Gastroesophageal sphincter (tissue), 4 donors: Measurements from ENCODE around the gene MAP2K6. TPM values are rescaled to one million over a fixed set of nuclear protein-coding genes. Genes with fewer than 3 reads are reported as not detected.

Source experiments
- ATAC-seq: fragments of 150-250 bp; one replicate; pipeline ENCODE4 v1.9.1; 2016; ENCODE audit warnings: mild to moderate bottlenecking, moderate library complexity
- H3K27ac ChIP-seq, 4 donors: fragments of 200-600 bp; sonication (generic) in 3 of 4; 1 replicate in 3 of 4; 2 replicates in 1 of 4; pipeline ENCODE4 v1.5.1; 2016 to 2019
- H3K27me3 ChIP-seq: fragments of 200-600 bp; sonication (generic); one replicate; pipeline ENCODE4 v1.5.1; 2019
- H3K36me3 ChIP-seq, 2 donors: fragments of 200-600 bp; sonication (generic); one replicate each; pipeline ENCODE4 v1.5.1; 2019; ENCODE audit warnings: control low read depth in 1 of 2
- H3K4me1 ChIP-seq, 3 donors: fragments of 200-600 bp; sonication (generic); 1 replicate in 2 of 3; 2 replicates in 1 of 3; pipeline ENCODE4 v1.5.1; 2016 to 2019; ENCODE audit warnings: control low read depth in 2 of 3
- H3K4me3 ChIP-seq, 2 donors: fragments of 200-600 bp; sonication (generic); one replicate each; pipeline ENCODE4 v1.5.1; 2019; ENCODE audit warnings: mild to moderate bottlenecking in 1 of 2, moderate library complexity in 1 of 2
- H3K9me3 ChIP-seq, 3 donors: fragments of 200-600 bp; sonication (generic); one replicate each; pipeline ENCODE4 v1.5.1; 2017 to 2019; ENCODE audit warnings: control low read depth in 2 of 3
- CTCF ChIP-seq, 4 experiments: fragments of 200-600 bp in 2 of 4; fragments of 450-650 bp in 2 of 4; sonication (generic) in 1 of 4; IDR thresholded peaks; one replicate each; pipeline ENCODE4 v1.5.1; 2017 to 2019; ENCODE audit warnings: antibody characterized with exemption in 4 of 4, mild to moderate bottlenecking in 2 of 4, moderate library complexity in 2 of 4
- EP300 ChIP-seq: sonication (generic); formaldehyde crosslinking; IDR thresholded peaks from one replicate; pipeline ENCODE4 v1.6.1; 2017; ENCODE audit warnings: antibody characterized with exemption, mild to moderate bottlenecking
- POLR2A ChIP-seq, 2 donors: fragments of 450-650 bp; IDR thresholded peaks; one replicate each; pipeline ENCODE4 v1.6.1; 2017; ENCODE audit warnings: antibody characterized with exemption in 2 of 2, mild to moderate bottlenecking in 2 of 2, moderate library complexity in 1 of 2
- POLR2AphosphoS5 ChIP-seq: sonication (generic); formaldehyde crosslinking; IDR thresholded peaks from one replicate; pipeline ENCODE4 v1.6.1; 2017; ENCODE audit warnings: antibody characterized with exemption
- WGBS, 2 donors: methylation state at CpG; one replicate each; pipeline ENCODE4 v1.1.5; 2018; ENCODE audit warnings: low coverage in 1 of 2; 5-methylcytosine and 5-hydroxymethylcytosine counted together
- total RNA-seq, 4 donors: library from RNA; depleted of rRNA; stranded (reverse); fragments of >200 nt; gene quantifications; one replicate each; pipeline ENCODE4 v1.1.0, GENCODE V29; 2016

The MAP2K6 gene
- total RNA-seq, 4 donors from 2014 or later, result 0.69 to 8.7 (median 2.4) TPM

GRCh38 chr17:69424287-69425041 is 10.0 kb downstream of the MAP2K6 start:
- no peaks in the 10 kb centered on the region for H3K36me3 ChIP-seq
- H3K27ac ChIP-seq, result no peak overlapping the region
- H3K4me1 ChIP-seq, result peaks cover 0 to 4% (median 0%) of the 10 kb centered on the region in 3 donors
- no peaks in the 10 kb centered on the region for H3K9me3 ChIP-seq
- H3K27me3 ChIP-seq, result no peaks in the 10 kb centered on the region
- no peak for ATAC-seq
- WGBS, 2 donors, result 84 to 92% methylated on average over 7 to 8 of the region's 8 CpGs
- TF ChIP-seq POLR2AphosphoS5, result no peak
- no peak overlapping the region for H3K4me3 ChIP-seq

GRCh38 chr17:69425978-69426377 is 11.5 kb downstream of the MAP2K6 start:
- no peak for ATAC-seq
- TF ChIP-seq POLR2AphosphoS5, result no peak
- no peak for TF ChIP-seq POLR2A (IDR thresholded peaks at IDR 0.05)
- TF ChIP-seq CTCF (IDR thresholded peaks at IDR 0.05), result no peak
- no peak for TF ChIP-seq EP300
- no peaks in the 10 kb centered on the region for H3K27me3 ChIP-seq
- H3K27ac ChIP-seq, result no peak overlapping the region
- peaks cover 0 to 4% (median 0%) of the 10 kb centered on the region in 3 donors for H3K4me1 ChIP-seq
- WGBS, 2 donors, result 65 to 66% methylated on average over 3 of the region's 3 CpGs
- H3K9me3 ChIP-seq, result no peaks in the 10 kb centered on the region
- H3K36me3 ChIP-seq, result no peaks in the 10 kb centered on the region
- H3K4me3 ChIP-seq, result no peak overlapping the region

GRCh38 chr17:69427486-69428197 is 13.1 kb downstream of the MAP2K6 start:
- peaks cover 0 to 4% (median 0%) of the 10 kb centered on the region in 3 donors for H3K4me1 ChIP-seq
- no peak overlapping the region for H3K27ac ChIP-seq
- no peak for ATAC-seq
- H3K27me3 ChIP-seq, result no peaks in the 10 kb centered on the region
- whole genome bisulfite sequencing, 2 donors, result 86 to 92% methylated on average over 2 of the region's 2 CpGs
- no peak for TF ChIP-seq POLR2A (IDR thresholded peaks at IDR 0.05)
- H3K9me3 ChIP-seq, result no peaks in the 10 kb centered on the region
- H3K4me3 ChIP-seq, result no peak overlapping the region
- no peaks in the 10 kb centered on the region for H3K36me3 ChIP-seq

GRCh38 chr17:69428252-69428980 is 13.9 kb downstream of the MAP2K6 start:
- 75 to 84% methylated on average over 4 to 6 of the region's 6 CpGs for WGBS, 2 donors
- Histone ChIP-seq H3K4me1 (peaks cover 0 to 4% (median 0%) of the 10 kb centered on the region in 3 donors), H3K27ac (no peak overlapping the region), H3K27me3 (no peaks in the 10 kb centered on the region), H3K4me3 (no peak overlapping the region), H3K36me3 (no peaks in the 10 kb centered on the region), H3K9me3 (no peaks in the 10 kb centered on the region)
- ATAC-seq, result no peak
- TF ChIP-seq CTCF (IDR thresholded peaks at IDR 0.05) (no peak), POLR2A (IDR thresholded peaks at IDR 0.05) (no peak), EP300 (no peak), POLR2AphosphoS5 (no peak)

- H3K9me3 ChIP-seq, result no peaks in the 10 kb centered on the region
- WGBS, 2 donors, result 46 to 81% methylated on average over 3 to 4 of the region's 4 CpGs
- H3K36me3 ChIP-seq, result no peaks in the 10 kb centered on the region
- no peak for TF ChIP-seq CTCF (IDR thresholded peaks at IDR 0.05)
- TF ChIP-seq POLR2AphosphoS5, result no peak
- TF ChIP-seq EP300, result no peak
- no peak for TF ChIP-seq POLR2A (IDR thresholded peaks at IDR 0.05)
- H3K4me3 ChIP-seq, result no peak overlapping the region
- H3K27ac ChIP-seq, result no peak overlapping the region
- no peaks in the 10 kb centered on the region for H3K27me3 ChIP-seq
- peaks cover 0 to 22% (median 2%) of the 10 kb centered on the region in 3 donors for H3K4me1 ChIP-seq
- no peak for ATAC-seq
Measured at GRCh38 chr17:69430488-69430887, 16.0 kb downstream of the MAP2K6 start.
